ENCODE results near the gene LCE3B. TPM values are rescaled to one million over a fixed set of nuclear protein-coding genes. Genes with fewer than 3 reads are reported as not detected.

Gene LCE3B
- total and polyA plus RNA-seq, 5 donors = not detected

GRCh38 chr1:152621993-152622392 lies 8.4 kb downstream of the LCE3B start:
- intact Hi-C loops (cut with DNase I) = loop anchor here in 1 of 4 donors (10.0 kb wide), 1 partner anchor 47 kb away; no protein-coding TSS in a partner anchor
- Histone ChIP-seq H3K4me3 (ENCODE audit: low read length) (no peak overlapping the region), H3K27me3 (ENCODE audit: control insufficient read depth, insufficient read depth) (no peaks in the 10 kb centered on the region), H3K4me1 (ENCODE audit: control insufficient read depth, insufficient read depth, low read length) (no peaks in the 10 kb centered on the region), H3K27ac (ENCODE audit: low read length) (no peak overlapping the region), H3K9me3 (ENCODE audit: control insufficient read depth, low read length) (no peaks in the 10 kb centered on the region)
- no peak for DNase-seq
- no peak for ATAC-seq
- 76% methylated on average over 3 of the region's 3 CpGs for WGBS

- WGBS = 53% methylated on average over 10 of the region's 10 CpGs
- Histone ChIP-seq H3K27me3 (ENCODE audit: control insufficient read depth, insufficient read depth) (no peaks in the 10 kb centered on the region), H3K9me3 (ENCODE audit: control insufficient read depth, low read length) (no peaks in the 10 kb centered on the region), H3K4me1 (ENCODE audit: control insufficient read depth, insufficient read depth, low read length) (no peaks in the 10 kb centered on the region), H3K4me3 (ENCODE audit: low read length) (no peak within 1 kb of the TSS), H3K27ac (ENCODE audit: low read length) (no peak within 1 kb of the TSS)
- intact Hi-C loops (cut with DNase I) = loop anchor here in 1 of 4 donors (10.0 kb wide), 1 partner anchor 48 kb away; no protein-coding TSS in a partner anchor
- ATAC-seq = no peak
- DNase-seq = peak in 2 of 3 donors; percentile 11 to 28
Observed at GRCh38 chr1:152622803-152623202, 9.2 kb downstream of the LCE3B start, which contains the start of gene LCE3A. Gene LCE3A, minus strand, starts transcription at chr1:152623103. Its CDS starts 0 bp downstream, at chr1:152623103.

GRCh38 chr1:152623203-152623844 lies 9.7 kb downstream of the LCE3B start:
- Histone ChIP-seq H3K27me3 (ENCODE audit: control insufficient read depth, insufficient read depth) (no peaks in the 10 kb centered on the region), H3K4me1 (ENCODE audit: control insufficient read depth, insufficient read depth, low read length) (no peaks in the 10 kb centered on the region), H3K9me3 (ENCODE audit: control insufficient read depth, low read length) (no peaks in the 10 kb centered on the region), H3K27ac (ENCODE audit: low read length) (no peak overlapping the region), H3K4me3 (ENCODE audit: low read length) (no peak overlapping the region)
- ATAC-seq (no peak), DNase-seq (no peak)
- intact Hi-C loops (cut with DNase I) = loop anchor here in 1 of 4 donors (10.0 kb wide), 1 partner anchor 49 kb away; no protein-coding TSS in a partner anchor
- 17% methylated on average over 29 of the region's 29 CpGs for WGBS

- H3K27ac ChIP-seq (ENCODE audit: low read length) = no peak overlapping the region
- ATAC-seq (no peak), DNase-seq (no peak)
- H3K4me3 ChIP-seq (ENCODE audit: low read length) = no peak overlapping the region
- WGBS = 79% methylated on average over 1 of the region's 1 CpG
- H3K9me3 ChIP-seq (ENCODE audit: control insufficient read depth, low read length) = no peaks in the 10 kb centered on the region
- intact Hi-C loops (cut with DNase I) = loop anchor here in 1 of 4 donors (10.0 kb wide), 1 partner anchor 52 kb away; no protein-coding TSS in a partner anchor
- no peaks in the 10 kb centered on the region for H3K4me1 ChIP-seq (ENCODE audit: control insufficient read depth, insufficient read depth, low read length)
- no peaks in the 10 kb centered on the region for H3K27me3 ChIP-seq (ENCODE audit: control insufficient read depth, insufficient read depth)
Observed at GRCh38 chr1:152626744-152627143, 13.1 kb downstream of the LCE3B start.

- intact Hi-C loops (cut with DNase I) = no loop called here
- no peaks in the 10 kb centered on the region for H3K9me3 ChIP-seq (ENCODE audit: control insufficient read depth, low read length)
- ATAC-seq (no peak), DNase-seq (no peak)
- 85% methylated on average over 3 of the region's 3 CpGs for WGBS
- H3K4me3 ChIP-seq (ENCODE audit: low read length) = no peak overlapping the region
- no peaks in the 10 kb centered on the region for H3K4me1 ChIP-seq (ENCODE audit: control insufficient read depth, insufficient read depth, low read length)
- H3K27me3 ChIP-seq (ENCODE audit: control insufficient read depth, insufficient read depth) = no peaks in the 10 kb centered on the region
- no peak overlapping the region for H3K27ac ChIP-seq (ENCODE audit: low read length)
Observed at GRCh38 chr1:152630596-152630995, 17.0 kb downstream of the LCE3B start.

- no peak overlapping the region for H3K4me3 ChIP-seq (ENCODE audit: low read length)
- ATAC-seq = no peak
- H3K27me3 ChIP-seq (ENCODE audit: control insufficient read depth, insufficient read depth) = no peaks in the 10 kb centered on the region
- no peaks in the 10 kb centered on the region for H3K9me3 ChIP-seq (ENCODE audit: control insufficient read depth, low read length)
- 65% methylated on average over 1 of the region's 1 CpG for WGBS
- no peaks in the 10 kb centered on the region for H3K4me1 ChIP-seq (ENCODE audit: control insufficient read depth, insufficient read depth, low read length)
- no peak for DNase-seq
- H3K27ac ChIP-seq (ENCODE audit: low read length) = no peak overlapping the region
- intact Hi-C loops (cut with DNase I) = no loop called here
Observed at GRCh38 chr1:152640351-152640750, 26.7 kb downstream of the LCE3B start.

- ATAC-seq (no peak), DNase-seq (no peak)
- Histone ChIP-seq H3K27ac (ENCODE audit: low read length) (no peak overlapping the region), H3K4me1 (ENCODE audit: control insufficient read depth, insufficient read depth, low read length) (no peaks in the 10 kb centered on the region), H3K9me3 (ENCODE audit: control insufficient read depth, low read length) (peaks cover 2% of the 10 kb centered on the region), H3K4me3 (ENCODE audit: low read length) (no peak overlapping the region), H3K27me3 (ENCODE audit: control insufficient read depth, insufficient read depth) (no peaks in the 10 kb centered on the region)
- 45% methylated on average over 3 of the region's 3 CpGs for WGBS
- intact Hi-C loops (cut with DNase I) = no loop called here
Observed at GRCh38 chr1:152643945-152644344, 30.3 kb downstream of the LCE3B start.

- 49% methylated on average over 3 of the region's 3 CpGs for WGBS
- no peaks in the 10 kb centered on the region for H3K27me3 ChIP-seq (ENCODE audit: control insufficient read depth, insufficient read depth)
- DNase-seq (no peak), ATAC-seq (no peak)
- H3K4me3 ChIP-seq (ENCODE audit: low read length) = no peak overlapping the region
- no peaks in the 10 kb centered on the region for H3K4me1 ChIP-seq (ENCODE audit: control insufficient read depth, insufficient read depth, low read length)
- peaks cover 2% of the 10 kb centered on the region for H3K9me3 ChIP-seq (ENCODE audit: control insufficient read depth, low read length)
- no peak overlapping the region for H3K27ac ChIP-seq (ENCODE audit: low read length)
- intact Hi-C loops (cut with DNase I) = no loop called here
Observed at GRCh38 chr1:152645146-152645545, 31.5 kb downstream of the LCE3B start.

GRCh38 chr1:152646656-152647055 lies 33.0 kb downstream of the LCE3B start:
- H3K4me1 ChIP-seq (ENCODE audit: control insufficient read depth, insufficient read depth, low read length) = no peaks in the 10 kb centered on the region
- no peak overlapping the region for H3K4me3 ChIP-seq (ENCODE audit: low read length)
- intact Hi-C loops (cut with DNase I) = no loop called here
- no peak overlapping the region for H3K27ac ChIP-seq (ENCODE audit: low read length)
- no peak for DNase-seq
- no peak for ATAC-seq
- H3K27me3 ChIP-seq (ENCODE audit: control insufficient read depth, insufficient read depth) = no peaks in the 10 kb centered on the region
- peaks cover 2% of the 10 kb centered on the region for H3K9me3 ChIP-seq (ENCODE audit: control insufficient read depth, low read length)

- 30% methylated on average over 10 of the region's 10 CpGs for WGBS
Observed at GRCh38 chr1:152654110-152654509, 40.5 kb downstream of the LCE3B start.

GRCh38 chr1:152656459-152656858 lies 42.8 kb downstream of the LCE3B start:
- Histone ChIP-seq H3K27me3 (ENCODE audit: control insufficient read depth, insufficient read depth) (no peaks in the 10 kb centered on the region), H3K27ac (ENCODE audit: low read length) (no peak overlapping the region), H3K9me3 (ENCODE audit: control insufficient read depth, low read length) (no peaks in the 10 kb centered on the region), H3K4me3 (ENCODE audit: low read length) (no peak overlapping the region), H3K4me1 (ENCODE audit: control insufficient read depth, insufficient read depth, low read length) (no peaks in the 10 kb centered on the region)
- ATAC-seq (no peak), DNase-seq (no peak)
- WGBS = 66% methylated on average over 2 of the region's 2 CpGs
- intact Hi-C loops (cut with DNase I) = no loop called here

More at GRCh38 chr1:152654110-152654509, 40.5 kb downstream of the LCE3B start:
- H3K4me3 ChIP-seq (ENCODE audit: low read length) = no peak overlapping the region
- H3K27ac ChIP-seq (ENCODE audit: low read length) = no peak overlapping the region
- H3K4me1 ChIP-seq (ENCODE audit: control insufficient read depth, insufficient read depth, low read length) = no peaks in the 10 kb centered on the region
- no peak for ATAC-seq
- DNase-seq = no peak
- H3K9me3 ChIP-seq (ENCODE audit: control insufficient read depth, low read length) = no peaks in the 10 kb centered on the region
- no peaks in the 10 kb centered on the region for H3K27me3 ChIP-seq (ENCODE audit: control insufficient read depth, insufficient read depth)
- intact Hi-C loops (cut with DNase I) = no loop called here

Data from right cardiac atrium (tissue), 5 donors.